HCT116 (cell line): ENCODE measurements around the gene NUDT8. TPM values are rescaled to one million over a fixed set of nuclear protein-coding genes. Genes with fewer than 3 reads are reported as not detected.

ENCODE experiments used
- ATAC-seq: fragments of 200-7000 bp; cut with Tn5 transposase; 2 replicates; pipeline ENCODE4 v1.9.1; 2020; ENCODE audit warnings: mild to moderate bottlenecking, moderate library complexity
- BruUV-seq: library from RNA; stranded (reverse); fragments of 400-500 nt; replicated peaks from 2 replicates; lab custom pipeline; 2021; lab: Mats Ljungman, UMichigan
- CTCF ChIA-PET: fragments of 300-600 bp; sonication (Branson Sonifier 250); formaldehyde crosslinking; loops from one replicate; lab custom pipeline; 2021; ENCODE audit warnings: antibody characterized with exemption; lab: Charles Lee
- POLR2A ChIA-PET: fragments of 300-600, 350-600 bp; sonication (Branson Sonifier 250); formaldehyde crosslinking; loops from one replicate; lab custom pipeline; 2021; ENCODE audit warnings: antibody characterized with exemption; lab: Charles Lee
- RAD21 ChIA-PET, 2 experiments: fragments of 300-600 bp; sonication (Branson Sonifier 250); formaldehyde crosslinking; loops; one replicate each; lab custom pipeline; 2023; ENCODE audit warnings: low total read pairs in 2 of 2; ENCODE audit not compliant: uncharacterized antibody in 2 of 2, unreplicated experiment in 2 of 2, low non-redundant PET in 1 of 2; lab: Charles Lee
- DNase-seq: peaks from one replicate; pipeline ENCODE4 v3.0.0-alpha.2; 2010; ENCODE audit warnings: low read depth, low spot score
- H2AFZ ChIP-seq: fragments of 200-600 bp; shearing (Covaris generic), sonication (generic); 2 replicates; pipeline ENCODE4 v1.6.1; 2017; ENCODE audit warnings: low read depth, mixed run types, mixed read lengths, antibody characterized with exemption, low read length; ENCODE audit not compliant: poor library complexity, severe bottlenecking
- H3K27ac ChIP-seq: 2 replicates; pipeline ENCODE4 v1.5.1; 2012; ENCODE audit warnings: low read depth, low read length
- H3K27me3 ChIP-seq: fragments of 200-600 bp; sonication (generic); 2 replicates; pipeline ENCODE4 v1.6.1; 2016; ENCODE audit warnings: mixed run types, low read length, mixed read lengths; ENCODE audit not compliant: insufficient read depth
- H3K36me3 ChIP-seq, 2 experiments: fragments of 200-500 bp in 1 of 2; fragments of 200-600 bp in 1 of 2; sonication (Bioruptor generic) in 1 of 2; sonication (generic) in 1 of 2; 2 replicates each; pipeline versions ENCODE4 v1.5.1 to v1.6.1; 2014 to 2016; ENCODE audit warnings: low read length in 2 of 2, inconsistent platforms in 1 of 2, mixed read lengths in 1 of 2, mixed run types in 1 of 2; ENCODE audit not compliant: insufficient read depth in 2 of 2, control insufficient read depth in 1 of 2
- H3K4me1 ChIP-seq, 2 experiments: fragments of 200-600 bp in 1 of 2; sonication (generic) in 1 of 2; 2 replicates each; pipeline versions ENCODE4 v1.5.1 to v1.6.1; 2012 to 2017; ENCODE audit warnings: low read length in 2 of 2, inconsistent platforms in 1 of 2, mild to moderate bottlenecking in 1 of 2, mixed read lengths in 1 of 2, mixed run types in 1 of 2, moderate library complexity in 1 of 2; ENCODE audit not compliant: insufficient read depth in 2 of 2, control insufficient read depth in 1 of 2
- H3K4me2 ChIP-seq: fragments of 200-600 bp; sonication (generic); 2 replicates; pipeline ENCODE4 v1.6.1; 2017; ENCODE audit warnings: mixed run types, low read length, mixed read lengths
- H3K4me3 ChIP-seq, 2 experiments: fragments of 200-600 bp in 1 of 2; sonication (generic) in 1 of 2; replicated peaks in 1 of 2; 2 replicates each; pipeline ENCODE4 v1.5.1; 2011 to 2016; ENCODE audit warnings: low read length in 2 of 2, control low read depth in 1 of 2, low read depth in 1 of 2, mild to moderate bottlenecking in 1 of 2, mixed read lengths in 1 of 2, mixed run types in 1 of 2
- H3K79me2 ChIP-seq: fragments of 200-600 bp; sonication (generic); 2 replicates; pipeline ENCODE4 v1.6.1; 2017; ENCODE audit warnings: mild to moderate bottlenecking, mixed run types, low read length, moderate library complexity, mixed read lengths; ENCODE audit not compliant: insufficient read depth
- H3K9ac ChIP-seq: fragments of 200-600 bp; sonication (generic); 2 replicates; pipeline ENCODE4 v1.6.1; 2016; ENCODE audit warnings: low read length, mixed read lengths
- H3K9me2 ChIP-seq: fragments of 200-600 bp; sonication (generic), shearing (Covaris generic); 2 replicates; pipeline ENCODE4 v1.6.1; 2017; ENCODE audit warnings: mixed run types, mild to moderate bottlenecking, moderate library complexity; ENCODE audit not compliant: insufficient read depth
- H3K9me3 ChIP-seq, 2 experiments: fragments of 200-500 bp in 1 of 2; fragments of 200-600 bp in 1 of 2; sonication (Bioruptor generic) in 1 of 2; sonication (generic) in 1 of 2; 2 replicates each; pipeline ENCODE4 v1.6.1; 2014 to 2017; ENCODE audit warnings: low read length in 2 of 2, mixed read lengths in 2 of 2, inconsistent platforms in 1 of 2, low read depth in 1 of 2, mild to moderate bottlenecking in 1 of 2, mixed run types in 1 of 2, moderate library complexity in 1 of 2; ENCODE audit not compliant: control insufficient read depth in 1 of 2, insufficient read depth in 1 of 2
- H4K20me1 ChIP-seq: fragments of 200-600 bp; sonication (generic), shearing (Covaris generic); 2 replicates; pipeline ENCODE4 v1.6.1; 2017; ENCODE audit warnings: mixed run types, mild to moderate bottlenecking, moderate library complexity; ENCODE audit not compliant: insufficient read depth
- EGR1 ChIP-seq: IDR thresholded peaks from 2 replicates; pipeline ENCODE4 v1.6.1; 2012; ENCODE audit warnings: low read depth
- ELF1 ChIP-seq: IDR thresholded peaks from 2 replicates; pipeline ENCODE4 v1.6.1; 2012; ENCODE audit warnings: low read depth, borderline replicate concordance
- EZH2 ChIP-seq: fragments of 200-600 bp; sonication (generic); IDR thresholded peaks from 2 replicates; pipeline ENCODE4 v1.6.1; 2017; ENCODE audit warnings: antibody characterized with exemption, mixed run types
- EZH2phosphoT487 ChIP-seq: fragments of 200-600 bp; IDR thresholded peaks from 2 replicates; pipeline ENCODE4 v1.6.1; 2018; ENCODE audit warnings: antibody characterized with exemption, borderline replicate concordance
- FOSL1 ChIP-seq: IDR thresholded peaks from 2 replicates; pipeline ENCODE4 v1.6.1; 2012; ENCODE audit warnings: low read depth
- POLR2A ChIP-seq: IDR thresholded peaks from 2 replicates; pipeline ENCODE4 v1.7.0; 2011; ENCODE audit warnings: borderline replicate concordance; ENCODE audit not compliant: insufficient read depth, insufficient read length; ENCODE audit errors: extremely low read depth
- SIN3A ChIP-seq: IDR thresholded peaks from 2 replicates; pipeline ENCODE4 v1.6.1; 2012; ENCODE audit warnings: low read depth
- SP1 ChIP-seq: IDR thresholded peaks from 2 replicates; pipeline ENCODE4 v1.6.1; 2012; ENCODE audit warnings: low read depth
- YY1 ChIP-seq: IDR thresholded peaks from 2 replicates; pipeline ENCODE4 v1.6.1; 2011; ENCODE audit warnings: low read length, low read depth, moderate library complexity, mild to moderate bottlenecking; ENCODE audit not compliant: insufficient replicate concordance; ENCODE audit errors: extremely low read depth
- intact Hi-C: fragments of 100-400 bp; cut with micrococcal nuclease; formaldehyde crosslinking; loops from 2 replicates; pipeline ENCODE4 v1.10.0; 2022
- total RNA-seq: library from RNA; stranded (reverse); gene quantifications from one replicate; pipeline ENCODE4 v1.2.1, GENCODE V29; 2021; ENCODE audit not compliant: unreplicated experiment
- TF ChIP-seq, protein P1 (sequence below), 3 experiments: fragments of 200-600 bp in 1 of 3; sonication (generic) in 1 of 3; IDR thresholded peaks in 2 of 3; conservative IDR thresholded peaks in 1 of 3; 2 replicates each; pipeline ENCODE4 v1.5.1; 2012 to 2017; ENCODE audit warnings: low read depth in 2 of 3, low read length in 2 of 3, antibody characterized with exemption in 1 of 3, borderline replicate concordance in 1 of 3, control low read depth in 1 of 3, mild to moderate bottlenecking in 1 of 3, mixed read lengths in 1 of 3, mixed run types in 1 of 3, moderate library complexity in 1 of 3; ENCODE audit not compliant: insufficient read depth in 1 of 3
- TF ChIP-seq, protein P2 (sequence below): IDR thresholded peaks from 2 replicates; pipeline ENCODE4 v1.6.1; 2012; ENCODE audit warnings: low read depth
- TF ChIP-seq, protein P3 (sequence below): IDR thresholded peaks from 2 replicates; pipeline ENCODE4 v1.6.1; 2011; ENCODE audit warnings: mild to moderate bottlenecking, low read length, moderate library complexity; ENCODE audit not compliant: insufficient replicate concordance; ENCODE audit errors: extremely low read depth
- TF ChIP-seq, protein P4 (sequence below): IDR thresholded peaks from 2 replicates; pipeline ENCODE4 v1.6.1; 2012

The NUDT8 gene
- total RNA-seq, 1 experiment from 2014 or later: 18.7 TPM

DNA sequence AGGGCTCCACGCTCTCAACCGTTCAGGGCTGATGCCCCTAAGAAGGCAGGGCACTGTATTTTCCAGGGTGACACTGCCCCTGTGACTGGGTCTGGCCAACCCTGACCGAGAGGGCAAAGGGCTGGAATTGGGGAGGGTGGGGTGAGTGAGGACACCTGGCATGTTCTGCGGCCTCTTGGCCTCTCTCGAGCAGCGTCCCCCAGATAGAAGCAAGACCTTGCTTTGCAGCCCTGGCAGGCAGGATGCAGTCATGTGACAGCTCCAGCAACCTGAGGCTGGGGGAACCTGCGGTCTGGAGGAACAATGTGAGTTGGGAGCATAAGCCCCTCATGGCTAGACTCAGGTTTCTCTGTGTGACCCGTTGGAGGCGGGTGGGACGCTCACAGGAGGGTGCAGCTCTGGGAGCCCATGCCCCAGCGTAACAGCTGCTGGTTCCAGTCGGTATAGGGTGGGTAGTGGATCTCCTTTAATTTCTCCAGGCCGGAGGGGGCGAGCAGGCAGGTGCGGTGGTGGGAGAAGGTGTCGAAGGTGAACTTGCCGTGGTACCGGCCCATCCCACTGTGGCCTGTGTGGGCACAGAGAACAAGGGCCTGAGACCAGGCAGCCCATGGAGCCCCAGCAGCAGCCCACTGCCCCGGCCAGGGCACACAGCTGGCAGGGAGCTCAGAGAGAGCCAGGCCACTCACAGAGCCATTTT lies 33.2 kb upstream of the NUDT8 start:
- intact Hi-C loops: no loop called here
- Histone ChIP-seq H3K4me1 (no peaks in the 10 kb centered on the region; a peak in 1 of 4 replicates), H3K27ac (no peak overlapping the region), H3K36me3 (no peaks in the 10 kb centered on the region), H3K9ac (no peak overlapping the region), H3K4me3 (no peak overlapping the region), H3K79me2 (no peaks in the 10 kb centered on the region), H2AFZ (no peak overlapping the region), H4K20me1 (no peaks in the 10 kb centered on the region), H3K9me2 (no peaks in the 10 kb centered on the region), H3K9me3 (no peaks in the 10 kb centered on the region), H3K27me3 (no peaks in the 10 kb centered on the region), H3K4me2 (no peak overlapping the region)
- ATAC-seq (no peak), DNase-seq (no peak)
- RAD21 ChIA-PET: no interaction called here
- BruUV-seq: no TSS peak
- TF ChIP-seq, protein P1, sequence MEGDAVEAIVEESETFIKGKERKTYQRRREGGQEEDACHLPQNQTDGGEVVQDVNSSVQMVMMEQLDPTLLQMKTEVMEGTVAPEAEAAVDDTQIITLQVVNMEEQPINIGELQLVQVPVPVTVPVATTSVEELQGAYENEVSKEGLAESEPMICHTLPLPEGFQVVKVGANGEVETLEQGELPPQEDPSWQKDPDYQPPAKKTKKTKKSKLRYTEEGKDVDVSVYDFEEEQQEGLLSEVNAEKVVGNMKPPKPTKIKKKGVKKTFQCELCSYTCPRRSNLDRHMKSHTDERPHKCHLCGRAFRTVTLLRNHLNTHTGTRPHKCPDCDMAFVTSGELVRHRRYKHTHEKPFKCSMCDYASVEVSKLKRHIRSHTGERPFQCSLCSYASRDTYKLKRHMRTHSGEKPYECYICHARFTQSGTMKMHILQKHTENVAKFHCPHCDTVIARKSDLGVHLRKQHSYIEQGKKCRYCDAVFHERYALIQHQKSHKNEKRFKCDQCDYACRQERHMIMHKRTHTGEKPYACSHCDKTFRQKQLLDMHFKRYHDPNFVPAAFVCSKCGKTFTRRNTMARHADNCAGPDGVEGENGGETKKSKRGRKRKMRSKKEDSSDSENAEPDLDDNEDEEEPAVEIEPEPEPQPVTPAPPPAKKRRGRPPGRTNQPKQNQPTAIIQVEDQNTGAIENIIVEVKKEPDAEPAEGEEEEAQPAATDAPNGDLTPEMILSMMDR (IDR thresholded peaks at IDR 0.05 in 2 of 3, conservative IDR thresholded peaks at IDR 0.05 in 1 of 3; ENCODE audit: borderline replicate concordance in 1 of 3, insufficient read depth in 1 of 3, low read depth in 2 of 3, low read length in 2 of 3): no peak
- TF ChIP-seq FOSL1 (no peak), SP1 (no peak), YY1 (no peak), EZH2phosphoT487 (no peak), POLR2A (no peak), EZH2 (no peak), ELF1 (no peak), SIN3A (no peak), EGR1 (no peak)
- TF ChIP-seq, protein P2, sequence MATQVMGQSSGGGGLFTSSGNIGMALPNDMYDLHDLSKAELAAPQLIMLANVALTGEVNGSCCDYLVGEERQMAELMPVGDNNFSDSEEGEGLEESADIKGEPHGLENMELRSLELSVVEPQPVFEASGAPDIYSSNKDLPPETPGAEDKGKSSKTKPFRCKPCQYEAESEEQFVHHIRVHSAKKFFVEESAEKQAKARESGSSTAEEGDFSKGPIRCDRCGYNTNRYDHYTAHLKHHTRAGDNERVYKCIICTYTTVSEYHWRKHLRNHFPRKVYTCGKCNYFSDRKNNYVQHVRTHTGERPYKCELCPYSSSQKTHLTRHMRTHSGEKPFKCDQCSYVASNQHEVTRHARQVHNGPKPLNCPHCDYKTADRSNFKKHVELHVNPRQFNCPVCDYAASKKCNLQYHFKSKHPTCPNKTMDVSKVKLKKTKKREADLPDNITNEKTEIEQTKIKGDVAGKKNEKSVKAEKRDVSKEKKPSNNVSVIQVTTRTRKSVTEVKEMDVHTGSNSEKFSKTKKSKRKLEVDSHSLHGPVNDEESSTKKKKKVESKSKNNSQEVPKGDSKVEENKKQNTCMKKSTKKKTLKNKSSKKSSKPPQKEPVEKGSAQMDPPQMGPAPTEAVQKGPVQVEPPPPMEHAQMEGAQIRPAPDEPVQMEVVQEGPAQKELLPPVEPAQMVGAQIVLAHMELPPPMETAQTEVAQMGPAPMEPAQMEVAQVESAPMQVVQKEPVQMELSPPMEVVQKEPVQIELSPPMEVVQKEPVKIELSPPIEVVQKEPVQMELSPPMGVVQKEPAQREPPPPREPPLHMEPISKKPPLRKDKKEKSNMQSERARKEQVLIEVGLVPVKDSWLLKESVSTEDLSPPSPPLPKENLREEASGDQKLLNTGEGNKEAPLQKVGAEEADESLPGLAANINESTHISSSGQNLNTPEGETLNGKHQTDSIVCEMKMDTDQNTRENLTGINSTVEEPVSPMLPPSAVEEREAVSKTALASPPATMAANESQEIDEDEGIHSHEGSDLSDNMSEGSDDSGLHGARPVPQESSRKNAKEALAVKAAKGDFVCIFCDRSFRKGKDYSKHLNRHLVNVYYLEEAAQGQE: no peak
- TF ChIP-seq, protein P3, sequence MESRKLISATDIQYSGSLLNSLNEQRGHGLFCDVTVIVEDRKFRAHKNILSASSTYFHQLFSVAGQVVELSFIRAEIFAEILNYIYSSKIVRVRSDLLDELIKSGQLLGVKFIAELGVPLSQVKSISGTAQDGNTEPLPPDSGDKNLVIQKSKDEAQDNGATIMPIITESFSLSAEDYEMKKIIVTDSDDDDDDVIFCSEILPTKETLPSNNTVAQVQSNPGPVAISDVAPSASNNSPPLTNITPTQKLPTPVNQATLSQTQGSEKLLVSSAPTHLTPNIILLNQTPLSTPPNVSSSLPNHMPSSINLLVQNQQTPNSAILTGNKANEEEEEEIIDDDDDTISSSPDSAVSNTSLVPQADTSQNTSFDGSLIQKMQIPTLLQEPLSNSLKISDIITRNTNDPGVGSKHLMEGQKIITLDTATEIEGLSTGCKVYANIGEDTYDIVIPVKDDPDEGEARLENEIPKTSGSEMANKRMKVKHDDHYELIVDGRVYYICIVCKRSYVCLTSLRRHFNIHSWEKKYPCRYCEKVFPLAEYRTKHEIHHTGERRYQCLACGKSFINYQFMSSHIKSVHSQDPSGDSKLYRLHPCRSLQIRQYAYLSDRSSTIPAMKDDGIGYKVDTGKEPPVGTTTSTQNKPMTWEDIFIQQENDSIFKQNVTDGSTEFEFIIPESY: no peak
- TF ChIP-seq, protein P4, sequence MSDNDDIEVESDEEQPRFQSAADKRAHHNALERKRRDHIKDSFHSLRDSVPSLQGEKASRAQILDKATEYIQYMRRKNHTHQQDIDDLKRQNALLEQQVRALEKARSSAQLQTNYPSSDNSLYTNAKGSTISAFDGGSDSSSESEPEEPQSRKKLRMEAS: no peak
- CTCF ChIA-PET: no interaction called here
- POLR2A ChIA-PET: no interaction called here
